GM12878 (cell line): ENCODE results near the gene NCOA4. TPM values are rescaled to one million over a fixed set of nuclear protein-coding genes. Genes with fewer than 3 reads are reported as not detected.
"Not testable (repeated sequence)": the region's sequence is repeated elsewhere in the genome, so short reads cannot be mapped to it uniquely, and the experiment has no call there.

Experiments used
- ATAC-seq: fragments of 200-7000 bp; cut with Tn5 transposase; 3 replicates; pipeline ENCODE4 v1.9.1; 2020; ENCODE audit warnings: mild to moderate bottlenecking, moderate library complexity
- BruUV-seq: library from RNA; stranded (reverse); fragments of 400-500 nt; replicated peaks from 2 replicates; lab custom pipeline; 2021; lab: Mats Ljungman, UMichigan
- CTCF ChIA-PET: fragments of 300-600 bp; sonication (Branson Sonifier 250); formaldehyde crosslinking; extraction: SDS; loops from one replicate; lab custom pipeline; 2021; ENCODE audit warnings: inconsistent platforms; lab: Yijun Ruan, JAX
- POLR2A ChIA-PET: fragments of 350-600 bp; formaldehyde crosslinking; extraction: SDS; loops from one replicate; lab custom pipeline; 2021; ENCODE audit warnings: inconsistent platforms; lab: Charles Lee
- RAD21 ChIA-PET: fragments of 300-600 bp; sonication (Branson Sonifier 250); formaldehyde crosslinking; loops from one replicate; lab custom pipeline; 2023; ENCODE audit warnings: antibody characterized with exemption; ENCODE audit not compliant: unreplicated experiment; lab: Charles Lee
- SMC1A ChIA-PET: fragments of 300-600 bp; sonication (Branson Sonifier 250); formaldehyde crosslinking; loops from one replicate; lab custom pipeline; 2023; ENCODE audit not compliant: unreplicated experiment, uncharacterized antibody; lab: Charles Lee
- DNase-seq: peaks from one replicate; pipeline ENCODE4 v3.0.0-alpha.2; 2011; ENCODE audit warnings: low read depth, low spot score
- FAIRE-seq: peaks from 3 replicates; lab custom pipeline; 2011; peaks lifted over from hg19 to GRCh38; lab: Jason Lieb, UNC
- H2AFZ ChIP-seq: 2 replicates; pipeline ENCODE4 v1.6.0; 2011; ENCODE audit warnings: low read depth, low read length, control low read depth; ENCODE audit not compliant: control insufficient read depth
- H3K27ac ChIP-seq: 2 replicates; pipeline ENCODE4 v1.5.1; 2011; ENCODE audit warnings: control low read depth; ENCODE audit not compliant: control insufficient read depth, insufficient read depth
- H3K27me3 ChIP-seq, 2 experiments: replicated peaks in 1 of 2; 2 replicates each; pipeline versions ENCODE4 v1.6.0 to v1.6.1; 2011; ENCODE audit warnings: low read length in 1 of 2; ENCODE audit not compliant: control insufficient read depth in 2 of 2, insufficient read depth in 2 of 2
- H3K36me3 ChIP-seq, 2 experiments: 2 replicates each; pipeline ENCODE4 v1.5.1; 2011; ENCODE audit warnings: low read length in 1 of 2; ENCODE audit not compliant: control insufficient read depth in 2 of 2, insufficient read depth in 2 of 2
- H3K4me1 ChIP-seq: 2 replicates; pipeline ENCODE4 v1.6.1; 2011; ENCODE audit warnings: mild to moderate bottlenecking, low read length, moderate library complexity, mixed read lengths; ENCODE audit not compliant: control insufficient read depth, insufficient read depth
- H3K4me2 ChIP-seq: 2 replicates; pipeline ENCODE4 v1.6.0; 2011; ENCODE audit warnings: control low read depth; ENCODE audit not compliant: control insufficient read depth, insufficient read depth
- H3K4me3 ChIP-seq: fragments of 200-600 bp; sonication (generic); 2 replicates; pipeline ENCODE4 v1.5.1; 2016
- H3K79me2 ChIP-seq: 2 replicates; pipeline ENCODE4 v1.6.0; 2011; ENCODE audit warnings: low read length; ENCODE audit not compliant: control insufficient read depth, insufficient read depth
- H3K9ac ChIP-seq: 2 replicates; pipeline ENCODE4 v1.8.0; 2011; ENCODE audit warnings: low read length, control low read depth, mixed read lengths; ENCODE audit not compliant: control insufficient read depth, insufficient read depth
- H3K9me3 ChIP-seq: replicated peaks from 3 replicates; pipeline ENCODE4 v1.5.1; 2011; ENCODE audit warnings: mild to moderate bottlenecking, low read length; ENCODE audit not compliant: control insufficient read depth, insufficient read depth
- H4K20me1 ChIP-seq: 2 replicates; pipeline ENCODE4 v1.6.0; 2011; ENCODE audit not compliant: control insufficient read depth, insufficient read depth
- BHLHE40 ChIP-seq, 2 experiments: fragments of 450-650 bp in 1 of 2; IDR thresholded peaks; 2 replicates each; pipeline ENCODE4 v1.6.1; 2011 to 2017; ENCODE audit warnings: low read depth in 2 of 2, borderline replicate concordance in 1 of 2, improper control_type of control experiment in 1 of 2, low read length in 1 of 2, mild to moderate bottlenecking in 1 of 2
- CBFB ChIP-seq: IDR thresholded peaks from 2 replicates; pipeline ENCODE4 v1.6.1; 2016; ENCODE audit warnings: antibody characterized with exemption, low read depth
- CREM ChIP-seq: IDR thresholded peaks from 2 replicates; pipeline ENCODE4 v1.6.1; 2014; ENCODE audit warnings: antibody characterized with exemption, low read depth
- E2F8 ChIP-seq: fragments of 450-650 bp; IDR thresholded peaks from 2 replicates; pipeline ENCODE4 v1.6.1; 2018; ENCODE audit warnings: mild to moderate bottlenecking, low read depth, moderate library complexity; ENCODE audit not compliant: partially characterized antibody
- GABPA ChIP-seq: IDR thresholded peaks from 2 replicates; pipeline ENCODE4 v1.6.1; 2014; ENCODE audit warnings: antibody characterized with exemption, low read depth, mild to moderate bottlenecking, inconsistent platforms
- HCFC1 ChIP-seq: fragments of 150-350 bp; IDR thresholded peaks from 2 replicates; pipeline ENCODE4 v1.6.1; 2014; ENCODE audit warnings: low read length
- NR2C1 ChIP-seq: fragments of 450-650 bp; IDR thresholded peaks from 2 replicates; pipeline ENCODE4 v1.6.1; 2017; ENCODE audit warnings: antibody characterized with exemption, mild to moderate bottlenecking, moderate library complexity
- NR2F1 ChIP-seq: fragments of 450-650 bp; conservative IDR thresholded peaks from 2 replicates; pipeline ENCODE4 v1.6.1; 2017; ENCODE audit warnings: mild to moderate bottlenecking
- POLR2A ChIP-seq: IDR thresholded peaks from 2 replicates; pipeline ENCODE4 v1.6.1; 2011; ENCODE audit warnings: low read depth, mild to moderate bottlenecking, low read length
- RELB ChIP-seq: fragments of 450-650 bp; IDR thresholded peaks from 2 replicates; pipeline ENCODE4 v1.6.1; 2017; ENCODE audit warnings: low read depth, mild to moderate bottlenecking, moderate library complexity
- RUNX3 ChIP-seq: IDR thresholded peaks from 2 replicates; pipeline ENCODE4 v1.6.1; 2012; ENCODE audit warnings: low read length, inconsistent platforms
- SIN3A ChIP-seq: IDR thresholded peaks from 2 replicates; pipeline ENCODE4 v1.6.1; 2012; ENCODE audit warnings: low read depth, low read length, improper control_type of control experiment
- SIX5 ChIP-seq: IDR thresholded peaks from 2 replicates; pipeline ENCODE4 v1.6.1; 2011; ENCODE audit warnings: mild to moderate bottlenecking, low read depth, low read length, moderate library complexity; ENCODE audit not compliant: severe bottlenecking
- SPI1 ChIP-seq: IDR thresholded peaks from 2 replicates; pipeline ENCODE4 v1.6.1; 2011; ENCODE audit warnings: low read depth, mild to moderate bottlenecking, low read length, moderate library complexity, borderline replicate concordance; ENCODE audit not compliant: insufficient read depth
- ZBTB40 ChIP-seq: fragments of 450-650 bp; IDR thresholded peaks from 2 replicates; pipeline ENCODE4 v1.6.1; 2016; ENCODE audit warnings: mild to moderate bottlenecking, moderate library complexity, borderline replicate concordance
- WGBS: methylation state at CpG from one replicate; pipeline ENCODE4 v1.1.6; 2016; ENCODE audit warnings: low lambda C conversion rate; ENCODE audit not compliant: insufficient replicate concordance, insufficient coverage; ENCODE audit errors: missing lambda C conversion rate; 5-methylcytosine and 5-hydroxymethylcytosine counted together
- in situ Hi-C: fragments of 300-500 bp; cut with MboI; formaldehyde crosslinking; loops from 9 replicates; pipeline ENCODE4 v1.14.3; 2018; ENCODE audit warnings: mixed read lengths
- intact Hi-C: fragments of 100-400 bp; cut with micrococcal nuclease; formaldehyde crosslinking; loops from one replicate; pipeline ENCODE4 v1.14.2; 2022; ENCODE audit not compliant: unreplicated experiment
- polyA plus RNA-seq, 11 experiments: library from polyadenylated mRNA; depleted of rRNA in 4 of 11; unstranded in 6 of 11; stranded (reverse) in 5 of 11; fragments of >200 nt; fragmentation: Nextera tagmentation in 4 of 11; fragmentation: Illumina TruSeq in 1 of 11; extraction: Ambion mirVana in 4 of 11; extraction: Trizol in 1 of 11; gene quantifications; 1 replicate in 1 of 11; 2 replicates in 10 of 11; pipeline versions ENCODE4 v1.2.1 to v1.2.3, GENCODE V29; 2011 to 2016; ENCODE audit warnings: inconsistent platforms in 2 of 11, missing spikeins in 2 of 11, low read depth in 1 of 11
- total RNA-seq, 4 experiments: library from RNA; depleted of rRNA in 3 of 4; stranded (reverse); fragments of >200 nt in 3 of 4; fragmentation: Illumina TruSeq in 1 of 4; extraction: Trizol in 1 of 4; gene quantifications; 2 replicates each; pipeline versions ENCODE4 v1.2.1 to v1.2.3, GENCODE V29; 2013 to 2021

Gene NCOA4
- total and polyA plus RNA-seq, 10 of the 15 experiments (the other 5 are each of a cell fraction or from before 2014, with no cell fraction given): 57.5 to 119 (median 100) TPM

- CTCF ChIA-PET: interaction anchor here (2.1 kb wide), 1 partner anchor 57 kb away, joined by 7 read pairs; no protein-coding TSS in a partner anchor
- H4K20me1 ChIP-seq, BruUV-seq, H3K9me3 ChIP-seq, intact Hi-C loops, FAIRE-seq, H3K27me3 ChIP-seq, in situ Hi-C loops, H3K4me1 ChIP-seq, H3K36me3 ChIP-seq, SMC1A ChIA-PET: not testable (repeated sequence)
- H3K79me2 ChIP-seq: peaks cover 50% of the 10 kb centered on the region
- H3K4me2 ChIP-seq: peak within 1 kb of the TSS; percentile 54
- RAD21 ChIA-PET: interaction anchor here (1.0 to 1.9 kb wide), 2 partner anchors 52 to 57 kb away, joined by 3 to 4 read pairs; no protein-coding TSS in a partner anchor
- ATAC-seq (peak; percentile 89), DNase-seq (peak; percentile 25)
- POLR2A ChIA-PET: interaction anchor here (1.1 kb wide), 1 partner anchor 57 kb away, joined by 3 read pairs; no protein-coding TSS in a partner anchor
- peak within 1 kb of the TSS; percentile 69 for H3K27ac ChIP-seq
- H2AFZ ChIP-seq: peak within 1 kb of the TSS; percentile 75
- H3K4me3 ChIP-seq: peak within 1 kb of the TSS; percentile 76
- WGBS: under 1% methylated on average over 58 of the region's 60 CpGs
- H3K9ac ChIP-seq: peak within 1 kb of the TSS; percentile 75
- TF ChIP-seq SIX5 (peak; percentile 48), ZBTB40 (peak; percentile 94), NR2F1 (peak; percentile 81), NR2C1 (peak; percentile 90), HCFC1 (peak; percentile 42; the same call in 1 of the 2 replicates), SIN3A (0 out of 2 replicates have a peak, but pooled peaks have one; percentile 61), CBFB (peak; percentile 60; the same call in 1 of the 2 replicates), RELB (peak; percentile 71), CREM (peak; percentile 55; the same call in 1 of the 2 replicates), SPI1 (peak; percentile 45; the same call in 1 of the 2 replicates), RUNX3 (peak; percentile 24; the same call in 1 of the 2 replicates), GABPA (peak; percentile 88), E2F8 (peak; percentile 91), BHLHE40 (IDR thresholded peaks at IDR 0.05; ENCODE audit: borderline replicate concordance in 1 of 2, low read depth in 2 of 2, low read length in 1 of 2) (peak in 1 of 2 experiments; percentile 3; a peak in 1 of 4 replicates), POLR2A (peak; percentile 74)
Measured at GRCh38 chr10:45972106-45972812, 58.2 kb downstream of the NCOA4 start, which contains the start of gene TIMM23. TSS of gene TIMM23 (plus strand) at chr10:45972489. CDS start at chr10:45972625, 136 bp downstream.
